Mucosa of gallbladder (tissue), 1 donor: ENCODE data around the gene MTX3. TPM values are rescaled to one million over a fixed set of nuclear protein-coding genes. Genes with fewer than 3 reads are reported as not detected.

Experiments
- DNase-seq: peaks from one replicate; pipeline ENCODE4 v3.0.0-alpha.2; 2020; ENCODE audit warnings: low spot score
- total RNA-seq: library from RNA; stranded (reverse); gene quantifications from one replicate; pipeline ENCODE4 v1.2.1, GENCODE V29; 2021
- donor health status: DM: no; HTN: no; CAD: no.

The MTX3 gene, protein sequence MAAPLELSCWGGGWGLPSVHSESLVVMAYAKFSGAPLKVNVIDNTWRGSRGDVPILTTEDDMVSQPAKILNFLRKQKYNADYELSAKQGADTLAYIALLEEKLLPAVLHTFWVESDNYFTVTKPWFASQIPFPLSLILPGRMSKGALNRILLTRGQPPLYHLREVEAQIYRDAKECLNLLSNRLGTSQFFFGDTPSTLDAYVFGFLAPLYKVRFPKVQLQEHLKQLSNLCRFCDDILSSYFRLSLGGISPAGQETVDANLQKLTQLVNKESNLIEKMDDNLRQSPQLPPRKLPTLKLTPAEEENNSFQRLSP
- total RNA-seq, result 17.0 TPM

DNA sequence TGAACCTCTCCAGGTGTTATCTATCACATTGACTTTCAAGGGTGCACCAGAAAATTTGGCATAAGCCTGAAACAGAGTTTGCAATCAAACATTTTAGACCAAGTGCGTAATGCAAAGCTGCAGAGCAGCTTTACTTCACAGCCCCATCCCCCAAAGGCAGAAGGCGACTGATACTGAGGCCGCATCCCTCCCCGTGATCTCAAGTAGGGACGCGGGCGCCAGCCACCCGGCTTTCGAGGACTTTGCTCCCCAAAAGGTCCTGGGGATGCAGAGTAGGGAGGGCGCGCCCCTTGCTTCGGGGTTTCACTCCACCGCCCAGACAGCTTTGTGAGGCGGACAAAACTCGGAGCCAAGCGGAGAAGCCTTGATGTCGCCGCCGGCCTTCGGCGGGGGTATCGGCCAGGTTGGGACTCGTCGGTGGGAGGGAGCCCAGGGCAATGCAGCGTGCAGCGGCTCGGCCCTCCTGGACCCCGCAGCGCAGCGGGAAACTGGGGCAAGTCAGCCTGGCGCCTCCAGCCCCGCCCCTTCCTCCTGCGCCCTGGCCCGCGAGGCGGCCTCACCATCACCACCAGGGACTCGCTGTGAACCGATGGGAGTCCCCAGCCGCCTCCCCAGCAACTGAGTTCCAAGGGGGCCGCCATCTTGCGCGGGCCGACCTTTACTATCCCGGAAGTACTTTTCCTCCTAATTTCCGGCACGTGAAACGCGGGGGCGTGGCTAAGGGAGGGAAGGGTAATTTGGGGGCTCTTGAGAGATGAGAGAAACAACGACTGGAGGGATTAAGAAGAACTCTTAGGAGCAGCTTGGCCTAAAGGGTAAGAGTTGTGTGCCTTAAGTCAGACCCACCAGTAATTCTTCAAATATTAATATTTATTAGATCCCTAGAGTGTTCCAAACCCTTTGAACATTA is at the start of gene MTX3:
MTX3 (minus strand) TSS at position 665 of the 910 bp plus-strand sequence; CDS start at position 641, 24 bp downstream.
- DNase-seq, result peak; percentile 84

DNA sequence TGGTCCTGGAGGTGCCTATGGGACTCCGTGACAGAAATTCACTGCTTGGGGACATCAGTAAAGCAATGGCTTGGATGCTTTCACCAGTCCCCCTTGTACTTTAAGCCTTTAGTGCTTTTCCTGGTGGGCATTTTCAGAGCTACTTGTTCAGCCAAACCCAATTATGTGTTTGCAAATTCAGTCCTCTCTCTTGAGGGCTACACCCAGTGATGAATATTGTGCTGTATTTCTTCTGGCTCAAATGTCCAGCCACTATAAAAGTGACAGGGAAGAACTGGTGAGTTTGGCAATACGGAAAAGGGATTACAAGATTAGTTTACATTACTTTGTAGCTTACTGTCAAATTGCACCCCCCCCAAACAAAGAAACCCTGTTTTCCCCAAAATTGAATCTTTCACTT is 48.6 kb upstream of the MTX3 start:
- no peak for DNase-seq

DNA sequence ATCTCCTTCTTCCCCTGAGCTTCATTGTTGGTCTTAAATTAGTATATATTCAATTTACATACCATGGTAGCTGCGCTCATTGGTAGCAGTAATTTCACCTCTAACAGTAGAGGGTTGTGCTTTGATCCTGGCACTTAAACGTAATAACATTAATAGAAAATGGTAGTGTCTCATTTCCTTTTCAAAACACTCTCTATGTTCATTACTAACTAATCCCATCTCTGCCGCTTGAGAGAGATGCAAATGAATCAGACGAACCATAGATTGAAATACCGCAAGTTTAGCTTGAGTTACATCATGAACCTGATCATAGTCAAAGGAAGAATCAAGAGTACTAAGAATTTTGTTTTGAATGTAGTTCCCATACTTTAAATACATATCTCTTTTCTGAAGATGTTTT is 46.3 kb upstream of the MTX3 start:
- DNase-seq, result no peak

DNA sequence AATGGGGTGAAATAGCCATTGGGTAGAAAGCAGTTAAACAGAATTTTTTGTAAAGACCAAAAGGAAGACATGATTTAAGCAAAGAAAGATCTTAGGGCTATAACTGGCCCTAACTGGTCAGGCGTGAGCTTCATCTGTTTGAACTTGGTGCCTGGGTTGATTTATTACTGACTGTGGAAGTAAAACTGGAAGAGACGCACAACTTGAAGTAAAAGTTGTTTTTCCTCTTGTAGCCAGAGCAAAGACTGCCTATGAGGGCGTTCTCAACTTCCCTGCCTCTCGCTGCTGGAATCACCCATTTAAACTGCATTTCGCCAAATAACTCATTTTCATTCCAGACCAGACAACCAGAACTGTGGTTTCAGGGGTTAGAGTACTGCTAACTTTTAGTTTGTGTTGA is 45.6 kb upstream of the MTX3 start:
- DNase-seq, result no peak

DNA sequence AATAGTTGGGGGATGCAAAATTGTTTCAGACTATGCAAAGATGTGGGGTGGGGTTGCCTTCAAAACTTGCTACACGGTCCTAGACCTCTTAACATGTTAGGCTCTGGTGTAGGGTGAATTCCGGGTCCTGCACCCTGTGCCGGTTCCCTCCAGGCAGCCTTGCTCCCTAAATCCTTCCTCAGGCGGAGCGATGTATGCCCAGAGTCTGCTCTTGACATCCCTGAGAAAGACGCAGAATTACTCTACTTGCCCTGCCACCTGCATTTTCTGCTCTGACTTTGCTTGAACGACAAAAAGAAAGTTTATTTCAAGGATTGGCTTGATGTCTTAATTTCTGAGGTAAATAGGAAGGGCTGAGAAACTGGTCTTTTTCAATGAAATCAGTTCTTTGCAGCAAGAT is 44.8 kb upstream of the MTX3 start:
- DNase-seq, result no peak

DNA sequence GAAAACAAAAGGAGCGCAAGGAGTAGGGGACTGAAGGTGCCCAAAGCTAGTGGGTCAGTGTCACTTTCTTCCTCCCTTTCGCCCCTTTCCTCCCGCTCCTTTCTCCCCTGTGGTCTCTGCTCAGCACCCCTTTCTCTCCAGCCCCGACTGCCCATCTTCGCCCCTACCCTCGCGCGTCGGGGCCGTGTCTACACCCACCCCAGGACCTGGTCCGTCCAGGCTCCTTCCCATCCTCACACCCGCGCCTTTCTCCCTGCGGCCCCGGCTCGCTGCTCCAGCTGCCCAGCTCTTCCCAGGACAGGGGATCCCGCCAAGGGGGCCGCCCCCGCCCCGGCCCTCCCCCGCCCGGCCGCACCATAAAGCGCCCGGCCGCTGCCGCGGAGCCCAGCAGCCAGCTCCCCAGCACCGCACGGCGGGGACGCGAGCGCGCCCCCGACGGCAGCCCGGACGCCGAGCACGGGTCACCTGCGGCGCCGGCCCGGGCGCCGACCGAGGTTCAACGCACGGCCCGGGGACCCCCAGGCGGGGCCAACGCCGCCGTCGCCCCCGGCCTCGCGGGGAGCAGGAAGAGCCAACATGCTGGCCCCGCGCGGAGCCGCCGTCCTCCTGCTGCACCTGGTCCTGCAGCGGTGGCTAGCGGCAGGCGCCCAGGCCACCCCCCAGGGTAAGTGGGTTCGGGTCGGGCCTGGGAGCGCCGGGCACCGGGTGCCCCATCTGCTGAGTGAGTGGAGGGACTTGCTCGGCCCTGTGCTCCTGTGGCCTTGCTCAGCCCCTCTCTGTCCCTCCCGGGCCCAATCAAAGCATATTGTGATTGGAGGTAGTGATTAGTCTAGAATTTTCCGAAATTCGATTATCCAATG is 44.1 kb upstream of the MTX3 start, which contains the start of gene THBS4:
THBS4 (plus strand) TSS at position 387 of the 860 bp plus-strand sequence; CDS start at position 577, 190 bp downstream.
- no peak for DNase-seq

DNA sequence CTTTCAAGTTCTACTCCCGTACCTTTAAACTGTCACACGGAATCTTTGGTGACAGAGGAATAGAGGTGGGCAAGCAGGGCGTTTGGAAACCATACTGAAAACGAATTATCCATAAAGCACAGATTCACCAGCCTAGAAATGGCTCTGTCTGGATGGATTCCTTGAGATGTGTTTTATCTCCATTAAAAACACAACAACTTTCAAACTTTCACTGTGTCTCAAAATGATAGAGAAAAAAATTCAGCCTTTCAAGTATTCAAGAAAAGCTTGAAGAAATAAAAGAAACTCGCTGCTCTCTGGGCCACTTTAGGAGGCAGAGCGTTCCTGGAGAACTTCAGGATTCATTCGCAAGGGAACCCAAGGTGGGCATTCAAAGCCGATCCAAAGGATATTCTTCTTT is 43.5 kb upstream of the MTX3 start:
- DNase-seq, result no peak

DNA sequence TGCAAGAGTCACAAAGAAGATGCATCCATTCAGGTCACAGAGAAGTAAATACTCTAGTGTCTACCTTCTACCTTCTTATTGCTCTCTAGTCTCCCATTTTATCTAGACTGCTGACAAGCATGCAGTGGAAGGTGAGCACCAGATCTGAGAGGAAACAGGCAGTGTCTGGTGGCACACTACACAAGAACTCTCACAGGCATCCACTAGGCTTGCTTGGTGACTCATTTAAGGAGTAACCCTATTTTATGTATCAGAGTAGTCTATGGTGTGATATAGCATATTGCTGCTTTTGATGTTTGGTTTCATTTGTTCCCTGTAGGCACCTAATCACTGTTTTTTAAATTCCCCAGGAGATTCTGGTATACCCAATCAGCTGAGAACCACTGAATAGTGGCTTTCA is 42.5 kb upstream of the MTX3 start:
- DNase-seq, result no peak

DNA sequence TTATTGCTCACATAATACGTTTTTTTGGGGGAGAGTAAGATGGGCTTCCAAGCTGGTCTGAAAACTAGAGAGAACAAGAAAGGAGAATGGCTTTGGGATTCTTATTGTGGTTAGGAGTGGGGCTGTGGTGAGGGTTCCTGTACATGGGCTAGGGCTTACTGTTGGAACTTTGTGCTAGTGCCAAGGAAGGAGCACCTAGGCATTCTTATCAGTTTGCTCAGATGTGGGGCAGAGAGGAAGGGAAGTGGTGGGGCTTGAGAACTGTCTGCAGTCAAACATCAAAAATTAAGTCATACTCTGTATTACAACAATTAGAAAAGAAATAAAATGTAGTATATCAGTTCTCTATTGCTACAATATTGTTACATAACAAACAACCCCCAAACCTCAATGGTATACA is 40.0 kb upstream of the MTX3 start:
- DNase-seq, result no peak

DNA sequence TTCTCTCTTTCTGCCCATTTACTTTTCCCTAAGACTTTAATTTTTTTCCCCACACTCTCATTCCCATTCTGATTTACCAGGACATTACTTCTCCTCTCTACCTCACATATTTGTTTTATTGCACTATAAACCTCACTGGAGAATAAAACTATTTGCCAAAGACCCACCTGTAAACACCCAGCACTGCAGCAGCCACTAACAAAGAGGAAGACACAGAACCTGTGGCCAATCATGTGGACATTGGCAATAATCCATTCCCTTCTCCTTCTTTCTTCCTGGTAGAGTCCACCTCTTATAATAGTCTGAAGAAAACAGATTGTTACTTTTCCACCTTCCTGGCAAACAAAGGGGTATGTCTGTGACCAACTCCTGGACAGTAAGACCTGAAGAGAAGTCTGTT is 35.8 kb upstream of the MTX3 start:
- DNase-seq, result no peak

DNA sequence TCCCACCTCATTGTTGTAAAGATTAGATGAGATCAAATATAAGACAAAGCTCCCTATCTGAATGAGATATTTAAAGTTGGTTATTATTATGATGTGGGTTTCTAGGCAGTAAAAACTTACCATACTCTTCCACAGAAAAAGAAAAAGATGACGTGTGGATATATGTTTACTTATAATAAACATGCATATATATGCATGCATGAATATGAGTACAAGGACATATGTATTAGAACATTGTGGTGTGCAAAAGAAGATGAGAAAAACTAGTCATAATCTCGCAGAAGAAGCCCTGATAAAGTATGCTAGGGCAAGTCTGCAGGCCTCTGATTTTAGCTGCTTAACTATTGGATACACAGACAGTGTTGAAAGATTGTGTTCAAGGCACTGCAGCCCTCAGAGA is 34.0 kb upstream of the MTX3 start:
- no peak for DNase-seq

DNA sequence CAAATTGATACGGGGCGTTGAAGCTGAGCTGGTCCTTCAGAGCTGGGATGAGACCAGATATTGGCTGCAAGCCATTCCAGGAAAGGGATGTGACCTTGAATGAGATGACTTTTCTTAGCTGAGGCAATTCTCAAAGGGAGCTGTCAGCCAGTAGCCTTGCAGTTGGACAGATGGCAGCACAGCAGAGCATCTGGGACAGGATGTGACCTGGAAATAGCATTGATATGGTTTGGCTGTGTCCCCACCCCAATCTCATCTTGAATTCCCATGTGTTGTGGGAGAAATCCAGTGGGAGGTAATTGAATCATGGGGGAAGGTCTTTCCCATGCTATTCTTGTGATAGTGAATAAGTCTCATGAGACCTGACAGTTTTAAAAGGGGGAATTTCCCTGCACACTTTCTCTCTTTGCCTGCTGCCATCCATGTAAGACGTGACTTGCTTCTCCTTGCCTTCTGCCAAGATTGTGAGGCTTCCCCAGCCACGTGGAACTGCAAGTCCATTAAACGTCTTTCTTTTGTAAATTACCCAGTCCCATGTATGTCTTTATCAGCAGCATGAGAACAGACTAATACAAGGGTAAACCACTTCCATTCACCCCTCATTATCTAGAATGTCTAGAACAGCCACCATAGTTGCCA is 19.8 kb upstream of the MTX3 start:
- no peak for DNase-seq

DNA sequence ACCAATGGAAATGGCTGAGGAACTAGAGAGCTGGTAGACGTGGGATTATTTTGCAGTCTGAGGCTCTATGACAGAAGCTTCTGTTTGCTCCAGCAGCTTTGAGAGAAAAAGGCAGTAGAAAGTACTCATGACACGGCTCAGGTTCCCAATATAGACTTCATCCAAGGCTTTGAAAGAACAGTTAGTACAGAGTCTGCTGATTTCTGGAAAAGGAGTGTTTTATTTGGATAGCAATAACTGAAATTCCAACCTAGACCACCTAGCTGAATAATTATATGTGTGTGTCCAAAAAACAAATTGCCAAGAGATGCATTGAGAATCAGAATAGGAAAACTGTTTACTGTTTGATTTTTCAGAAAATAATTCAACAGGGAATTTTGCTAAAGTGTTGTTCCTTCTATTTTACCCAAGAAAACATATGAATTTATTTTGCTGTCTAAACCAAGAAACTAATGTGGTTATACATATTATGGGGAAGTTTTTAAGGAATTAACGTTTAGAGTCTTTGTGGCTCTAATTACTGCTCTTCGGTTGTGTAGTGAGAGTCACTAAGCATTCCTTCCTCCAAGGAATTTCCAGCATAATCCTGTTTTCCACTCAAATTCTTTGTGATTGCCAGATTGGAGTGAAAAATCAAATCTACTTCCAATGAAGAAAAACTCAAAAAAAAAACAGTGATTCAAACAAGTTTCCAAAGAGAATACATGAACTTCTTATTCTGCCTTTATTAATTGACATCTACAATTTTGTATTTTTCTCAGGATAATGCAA is 18.1 kb upstream of the MTX3 start:
- DNase-seq, result no peak

DNA sequence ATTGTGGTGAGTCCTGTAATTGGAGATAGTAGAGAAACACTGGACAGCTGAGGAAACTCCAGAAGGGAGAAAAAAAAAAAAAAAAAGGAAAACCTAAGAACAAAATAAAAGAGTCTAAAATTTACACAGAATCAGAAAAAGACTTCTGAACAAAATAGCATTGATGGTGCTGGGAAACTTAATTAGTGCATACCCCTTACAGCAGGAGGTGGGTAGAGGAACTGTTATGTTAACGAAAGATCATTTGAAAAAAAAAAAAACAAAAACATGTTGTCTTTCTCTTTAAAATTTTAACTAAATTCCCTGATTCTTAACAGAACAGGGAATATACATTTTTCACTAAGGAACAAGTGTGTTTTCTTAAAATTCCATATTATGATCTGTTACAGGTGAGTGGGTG is 11.6 kb upstream of the MTX3 start:
- no peak for DNase-seq

DNA sequence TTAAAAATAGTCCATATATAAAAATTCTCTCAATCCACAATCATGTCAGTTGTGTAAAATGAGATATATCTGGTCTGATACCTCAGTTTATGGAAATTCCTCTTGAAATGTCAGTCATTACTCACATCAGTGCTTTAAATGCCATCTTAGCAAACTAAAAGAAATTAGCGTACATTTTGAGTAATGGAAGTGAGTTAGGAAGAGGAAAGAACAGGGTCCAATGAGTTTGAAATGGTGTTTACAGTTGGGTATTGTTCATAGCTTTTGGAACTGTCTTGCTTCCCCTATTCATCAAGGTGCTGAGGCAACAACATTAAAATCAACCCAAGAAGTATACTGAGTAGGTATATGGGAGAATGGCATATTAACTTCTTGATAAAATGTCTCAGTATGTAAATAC is 8.7 kb upstream of the MTX3 start:
- DNase-seq, result no peak

DNA sequence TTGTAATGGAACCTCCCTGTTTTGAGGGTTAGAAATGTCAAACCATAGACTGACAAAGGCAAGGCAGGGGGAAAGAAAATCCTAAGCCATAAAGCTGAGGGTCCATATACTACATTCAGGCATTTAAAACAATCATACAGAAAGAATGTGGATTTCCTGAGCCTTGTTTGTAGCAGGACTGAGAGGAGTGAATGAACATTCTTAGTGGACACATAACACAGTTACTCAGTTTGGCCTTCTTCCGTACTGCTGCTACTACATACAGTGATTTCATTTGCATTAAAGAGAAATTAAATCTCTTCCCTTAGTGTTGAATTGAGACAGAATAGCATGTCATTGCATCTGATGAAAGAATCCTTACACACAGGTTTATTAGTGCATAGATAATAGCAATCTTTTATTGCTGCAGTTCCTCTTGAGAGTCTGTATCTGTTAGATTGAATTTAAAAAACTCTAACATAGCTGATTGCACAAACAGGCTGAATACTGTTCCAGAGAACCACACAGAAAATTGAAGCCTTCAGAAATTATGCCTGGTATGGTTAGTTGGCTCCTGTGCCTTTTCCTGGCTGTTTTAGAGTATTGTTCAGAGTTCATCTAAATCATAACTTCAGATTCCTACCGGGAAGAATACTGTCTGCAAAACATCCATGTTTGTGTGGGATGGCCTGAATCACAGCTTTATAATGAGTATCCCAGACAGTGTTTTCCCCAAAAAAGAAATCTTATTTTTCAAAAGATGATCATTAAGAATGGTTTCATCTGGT is 2.0 kb upstream of the MTX3 start:
- DNase-seq, result no peak

DNA sequence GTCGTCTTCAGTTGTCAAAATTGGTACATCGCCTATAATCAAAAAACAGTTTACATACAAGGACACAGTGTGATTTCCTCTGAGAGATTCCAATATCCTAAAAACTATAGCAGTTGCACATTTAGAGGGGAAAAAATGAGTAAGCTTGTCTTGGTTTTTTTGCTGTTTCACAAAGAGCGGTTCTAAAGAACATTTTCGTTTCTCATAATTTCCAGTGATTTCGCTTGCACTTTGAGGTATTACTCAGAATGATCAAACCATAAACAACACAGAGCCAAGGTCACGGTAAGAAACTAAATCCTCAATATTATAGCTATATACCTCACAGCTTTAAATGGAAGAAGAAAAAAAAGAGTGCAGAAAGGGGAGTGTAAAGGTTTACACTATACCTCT is 861 bp downstream of the MTX3 start:
- DNase-seq, result no peak

DNA sequence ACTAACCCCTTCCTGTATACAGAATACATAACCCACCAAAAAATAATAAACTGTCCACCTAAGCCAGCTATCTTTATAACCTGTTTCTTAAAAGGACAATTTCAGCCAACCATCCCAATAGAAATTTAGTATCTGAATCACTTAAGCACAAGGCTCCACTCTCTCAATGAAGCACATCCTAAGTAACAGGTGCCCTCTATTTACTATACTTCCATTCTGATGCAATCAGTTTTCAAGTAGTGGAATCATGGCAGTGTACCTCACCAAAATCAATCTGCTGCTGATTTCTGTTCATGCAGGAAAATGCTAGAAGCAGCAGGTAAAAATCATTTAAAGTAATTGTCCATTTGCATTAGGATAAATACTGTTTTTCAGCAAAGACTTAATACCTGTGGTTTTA is 4.8 kb downstream of the MTX3 start:
- no peak for DNase-seq

DNA sequence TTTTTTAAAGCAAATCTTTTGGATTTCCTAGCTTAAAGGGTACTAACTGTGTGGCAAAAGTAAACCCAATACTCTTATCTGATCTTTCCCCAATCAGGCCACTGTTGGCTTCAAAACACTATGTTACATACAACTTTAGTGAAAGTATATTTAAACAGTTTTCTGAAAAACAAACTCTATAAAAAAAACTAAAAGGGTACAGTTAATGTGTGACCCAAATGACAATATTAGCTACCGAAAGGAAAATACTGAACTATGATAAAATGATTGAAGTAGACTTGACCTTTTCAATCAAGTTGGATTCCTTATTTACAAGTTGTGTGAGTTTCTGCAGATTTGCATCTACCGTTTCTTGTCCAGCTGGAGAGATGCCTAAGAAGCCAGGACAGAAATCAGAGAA is 5.8 kb downstream of the MTX3 start:
- DNase-seq, result no peak

DNA sequence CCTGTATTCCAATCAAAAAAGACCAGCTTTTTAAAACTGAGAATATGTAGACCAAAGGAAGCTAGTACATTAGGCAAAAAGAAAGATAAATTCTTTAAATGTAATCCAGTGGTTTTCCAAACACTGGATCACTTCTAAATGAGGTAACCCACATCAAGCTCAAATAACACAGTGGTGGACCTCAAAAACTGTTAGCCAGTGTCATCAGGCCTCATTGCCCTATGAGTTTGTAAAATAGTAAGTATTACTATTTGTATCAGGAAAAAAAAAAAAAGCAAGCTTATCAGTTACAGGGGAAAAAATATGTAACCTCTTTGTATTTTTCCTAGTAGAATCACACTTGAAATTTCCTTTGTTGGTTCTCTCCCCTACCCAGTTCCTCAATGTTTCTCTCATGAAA is 6.7 kb downstream of the MTX3 start:
- no peak for DNase-seq
